H1 (cell line): ENCODE measurements around the gene GYPC.

Experiments used
- EP300 ChIP-seq, 2 experiments: IDR thresholded peaks; 1 replicate in 1 of 2; 2 replicates in 1 of 2; pipeline ENCODE4 v1.6.1; 2011 to 2012; ENCODE audit warnings: low read depth in 2 of 2, low read length in 2 of 2, mild to moderate bottlenecking in 2 of 2, borderline replicate concordance in 1 of 2, inconsistent platforms in 1 of 2, moderate library complexity in 1 of 2
- HDAC2 ChIP-seq, 2 experiments: fragments of 300-600 bp in 1 of 2; sonication (generic) in 1 of 2; IDR thresholded peaks; 2 replicates each; pipeline ENCODE4 v1.6.1; 2011 to 2012; ENCODE audit warnings: low read depth in 2 of 2, low read length in 2 of 2, mild to moderate bottlenecking in 2 of 2, moderate library complexity in 2 of 2, borderline replicate concordance in 1 of 2, inconsistent platforms in 1 of 2
- JUND ChIP-seq: IDR thresholded peaks from 2 replicates; pipeline ENCODE4 v1.6.1; 2011; ENCODE audit warnings: mild to moderate bottlenecking, improper control_type of control experiment, low read length
- POLR2A ChIP-seq, 2 experiments: IDR thresholded peaks; 1 replicate in 1 of 2; 2 replicates in 1 of 2; pipeline ENCODE4 v1.6.1; 2011; ENCODE audit warnings: low read depth in 2 of 2, low read length in 2 of 2, mild to moderate bottlenecking in 2 of 2; ENCODE audit errors: control extremely low read depth in 1 of 2
- POLR2AphosphoS5 ChIP-seq: IDR thresholded peaks from 2 replicates; pipeline ENCODE4 v1.6.1; 2011; ENCODE audit warnings: low read depth, low read length
- RXRA ChIP-seq: IDR thresholded peaks from 2 replicates; pipeline ENCODE4 v1.6.1; 2011; ENCODE audit warnings: low read depth, mild to moderate bottlenecking, low read length, moderate library complexity; ENCODE audit not compliant: insufficient read depth
- TEAD4 ChIP-seq: IDR thresholded peaks from 2 replicates; pipeline ENCODE4 v1.6.1; 2012; ENCODE audit warnings: low read depth, low read length, inconsistent platforms, mixed read lengths
- TF ChIP-seq, protein P1 (sequence below), 3 experiments: IDR thresholded peaks; 1 replicate in 2 of 3; 2 replicates in 1 of 3; pipeline versions ENCODE4 v1.5.1 to v1.6.1; 2011; ENCODE audit warnings: low read length in 3 of 3, mild to moderate bottlenecking in 3 of 3, inconsistent platforms in 2 of 3, low read depth in 1 of 3, moderate library complexity in 1 of 3; ENCODE audit not compliant: insufficient read depth in 1 of 3; ENCODE audit errors: control extremely low read depth in 1 of 3

DNA sequence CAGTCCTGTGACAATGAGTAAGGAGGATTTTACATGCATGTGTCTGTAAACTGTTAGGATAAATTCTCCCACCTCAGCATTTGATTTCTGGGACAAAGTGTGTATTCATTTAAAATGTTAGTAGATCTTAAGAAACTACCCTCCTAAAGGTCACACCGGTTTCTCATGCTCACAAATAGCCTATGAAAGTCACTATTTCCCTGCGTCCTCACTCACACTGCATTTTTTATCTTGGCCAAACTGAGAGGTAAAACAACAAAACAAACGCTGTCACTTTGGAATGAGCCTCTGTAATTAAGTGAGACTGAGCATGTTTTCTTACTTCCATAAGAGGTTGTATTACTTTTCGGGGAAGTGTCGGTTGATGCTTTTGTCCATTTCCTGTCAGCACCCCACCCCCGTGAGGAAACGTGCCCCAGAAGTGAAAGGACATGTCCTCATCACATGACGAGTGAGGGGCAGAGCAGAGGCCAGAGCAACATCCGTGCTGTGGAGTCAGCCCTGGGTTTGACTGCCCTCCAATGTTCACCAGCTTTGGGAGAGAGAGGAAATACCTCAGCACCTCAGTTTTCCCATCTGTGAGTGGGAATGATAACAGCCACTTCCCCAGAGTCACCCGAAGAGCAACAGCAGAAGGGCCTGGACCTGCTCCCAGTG is 3.1 kb downstream of the GYPC start:
- TF ChIP-seq POLR2AphosphoS5: no peak
- TF ChIP-seq, protein P1, sequence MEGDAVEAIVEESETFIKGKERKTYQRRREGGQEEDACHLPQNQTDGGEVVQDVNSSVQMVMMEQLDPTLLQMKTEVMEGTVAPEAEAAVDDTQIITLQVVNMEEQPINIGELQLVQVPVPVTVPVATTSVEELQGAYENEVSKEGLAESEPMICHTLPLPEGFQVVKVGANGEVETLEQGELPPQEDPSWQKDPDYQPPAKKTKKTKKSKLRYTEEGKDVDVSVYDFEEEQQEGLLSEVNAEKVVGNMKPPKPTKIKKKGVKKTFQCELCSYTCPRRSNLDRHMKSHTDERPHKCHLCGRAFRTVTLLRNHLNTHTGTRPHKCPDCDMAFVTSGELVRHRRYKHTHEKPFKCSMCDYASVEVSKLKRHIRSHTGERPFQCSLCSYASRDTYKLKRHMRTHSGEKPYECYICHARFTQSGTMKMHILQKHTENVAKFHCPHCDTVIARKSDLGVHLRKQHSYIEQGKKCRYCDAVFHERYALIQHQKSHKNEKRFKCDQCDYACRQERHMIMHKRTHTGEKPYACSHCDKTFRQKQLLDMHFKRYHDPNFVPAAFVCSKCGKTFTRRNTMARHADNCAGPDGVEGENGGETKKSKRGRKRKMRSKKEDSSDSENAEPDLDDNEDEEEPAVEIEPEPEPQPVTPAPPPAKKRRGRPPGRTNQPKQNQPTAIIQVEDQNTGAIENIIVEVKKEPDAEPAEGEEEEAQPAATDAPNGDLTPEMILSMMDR (IDR thresholded peaks at IDR 0.05; ENCODE audit: control extremely low read depth in 1 of 3, insufficient read depth in 1 of 3, low read depth in 1 of 3, low read length in 3 of 3): no peak
- TF ChIP-seq EP300 (IDR thresholded peaks at IDR 0.05; ENCODE audit: borderline replicate concordance in 1 of 2, low read depth in 2 of 2, low read length in 2 of 2): no peak
- no peak for TF ChIP-seq HDAC2 (IDR thresholded peaks at IDR 0.05; ENCODE audit: borderline replicate concordance in 1 of 2, low read depth in 2 of 2, low read length in 2 of 2)
- no peak for TF ChIP-seq TEAD4
- no peak for TF ChIP-seq POLR2A (IDR thresholded peaks at IDR 0.05; ENCODE audit: control extremely low read depth in 1 of 2, low read depth in 2 of 2, low read length in 2 of 2)
- no peak for TF ChIP-seq RXRA
- no peak for TF ChIP-seq JUND
